GM12878 (cell line): ENCODE data around the gene FRMD3. TPM values are rescaled to one million over a fixed set of nuclear protein-coding genes. Genes with fewer than 3 reads are reported as not detected.

ENCODE experiments used
- ATAC-seq: fragments of 200-7000 bp; cut with Tn5 transposase; 3 replicates; pipeline ENCODE4 v1.9.1; 2020; ENCODE audit warnings: mild to moderate bottlenecking, moderate library complexity
- BruUV-seq: library from RNA; stranded (reverse); fragments of 400-500 nt; replicated peaks from 2 replicates; lab custom pipeline; 2021; lab: Mats Ljungman, UMichigan
- CTCF ChIA-PET: fragments of 300-600 bp; sonication (Branson Sonifier 250); formaldehyde crosslinking; extraction: SDS; loops from one replicate; lab custom pipeline; 2021; ENCODE audit warnings: inconsistent platforms; lab: Yijun Ruan, JAX
- POLR2A ChIA-PET: fragments of 350-600 bp; formaldehyde crosslinking; extraction: SDS; loops from one replicate; lab custom pipeline; 2021; ENCODE audit warnings: inconsistent platforms; lab: Charles Lee
- RAD21 ChIA-PET: fragments of 300-600 bp; sonication (Branson Sonifier 250); formaldehyde crosslinking; loops from one replicate; lab custom pipeline; 2023; ENCODE audit warnings: antibody characterized with exemption; ENCODE audit not compliant: unreplicated experiment; lab: Charles Lee
- SMC1A ChIA-PET: fragments of 300-600 bp; sonication (Branson Sonifier 250); formaldehyde crosslinking; loops from one replicate; lab custom pipeline; 2023; ENCODE audit not compliant: unreplicated experiment, uncharacterized antibody; lab: Charles Lee
- DNase-seq: peaks from one replicate; pipeline ENCODE4 v3.0.0-alpha.2; 2011; ENCODE audit warnings: low read depth, low spot score
- FAIRE-seq: peaks from 3 replicates; lab custom pipeline; 2011; peaks lifted over from hg19 to GRCh38; lab: Jason Lieb, UNC
- H2AFZ ChIP-seq: 2 replicates; pipeline ENCODE4 v1.6.0; 2011; ENCODE audit warnings: low read depth, low read length, control low read depth; ENCODE audit not compliant: control insufficient read depth
- H3K27ac ChIP-seq: 2 replicates; pipeline ENCODE4 v1.5.1; 2011; ENCODE audit warnings: control low read depth; ENCODE audit not compliant: control insufficient read depth, insufficient read depth
- H3K27me3 ChIP-seq, 2 experiments: replicated peaks in 1 of 2; 2 replicates each; pipeline versions ENCODE4 v1.6.0 to v1.6.1; 2011; ENCODE audit warnings: low read length in 1 of 2; ENCODE audit not compliant: control insufficient read depth in 2 of 2, insufficient read depth in 2 of 2
- H3K36me3 ChIP-seq, 2 experiments: 2 replicates each; pipeline ENCODE4 v1.5.1; 2011; ENCODE audit warnings: low read length in 1 of 2; ENCODE audit not compliant: control insufficient read depth in 2 of 2, insufficient read depth in 2 of 2
- H3K4me1 ChIP-seq: 2 replicates; pipeline ENCODE4 v1.6.1; 2011; ENCODE audit warnings: mild to moderate bottlenecking, low read length, moderate library complexity, mixed read lengths; ENCODE audit not compliant: control insufficient read depth, insufficient read depth
- H3K4me2 ChIP-seq: 2 replicates; pipeline ENCODE4 v1.6.0; 2011; ENCODE audit warnings: control low read depth; ENCODE audit not compliant: control insufficient read depth, insufficient read depth
- H3K4me3 ChIP-seq: fragments of 200-600 bp; sonication (generic); 2 replicates; pipeline ENCODE4 v1.5.1; 2016
- H3K79me2 ChIP-seq: 2 replicates; pipeline ENCODE4 v1.6.0; 2011; ENCODE audit warnings: low read length; ENCODE audit not compliant: control insufficient read depth, insufficient read depth
- H3K9ac ChIP-seq: 2 replicates; pipeline ENCODE4 v1.8.0; 2011; ENCODE audit warnings: low read length, control low read depth, mixed read lengths; ENCODE audit not compliant: control insufficient read depth, insufficient read depth
- H3K9me3 ChIP-seq: replicated peaks from 3 replicates; pipeline ENCODE4 v1.5.1; 2011; ENCODE audit warnings: mild to moderate bottlenecking, low read length; ENCODE audit not compliant: control insufficient read depth, insufficient read depth
- H4K20me1 ChIP-seq: 2 replicates; pipeline ENCODE4 v1.6.0; 2011; ENCODE audit not compliant: control insufficient read depth, insufficient read depth
- CREM ChIP-seq: IDR thresholded peaks from 2 replicates; pipeline ENCODE4 v1.6.1; 2014; ENCODE audit warnings: antibody characterized with exemption, low read depth
- ESRRA ChIP-seq: IDR thresholded peaks from 2 replicates; pipeline ENCODE4 v1.6.1; 2012; ENCODE audit warnings: mild to moderate bottlenecking, low read length, improper control_type of control experiment
- HDAC6 ChIP-seq: fragments of 200-600 bp; sonication (generic); IDR thresholded peaks from one replicate; pipeline ENCODE4 v1.8.0; 2017; ENCODE audit warnings: antibody characterized with exemption; ENCODE audit not compliant: unreplicated experiment
- IRF3 ChIP-seq: fragments of 450-650 bp; IDR thresholded peaks from 2 replicates; pipeline ENCODE4 v1.6.1; 2014; ENCODE audit warnings: mild to moderate bottlenecking
- KAT2A ChIP-seq: conservative IDR thresholded peaks from 2 replicates; pipeline ENCODE4 v1.6.1; 2011; ENCODE audit warnings: low read depth, low read length; ENCODE audit not compliant: control insufficient read depth
- MYB ChIP-seq: fragments of 150-350 bp; IDR thresholded peaks from 2 replicates; pipeline ENCODE4 v1.6.1; 2014; ENCODE audit warnings: mild to moderate bottlenecking, low read depth, low read length, borderline replicate concordance
- NR2F1 ChIP-seq: fragments of 450-650 bp; conservative IDR thresholded peaks from 2 replicates; pipeline ENCODE4 v1.6.1; 2017; ENCODE audit warnings: mild to moderate bottlenecking
- PBX3 ChIP-seq: IDR thresholded peaks from 2 replicates; pipeline ENCODE4 v1.6.1; 2011; ENCODE audit warnings: mild to moderate bottlenecking, low read depth, low read length, moderate library complexity; ENCODE audit not compliant: insufficient replicate concordance
- PRDM15 ChIP-seq: fragments of 450-650 bp; formaldehyde crosslinking; IDR thresholded peaks from 2 replicates; pipeline ENCODE4 v1.4.0; 2020; ENCODE audit warnings: mild to moderate bottlenecking, moderate library complexity
- RAD51 ChIP-seq: fragments of 450-650 bp; IDR thresholded peaks from 2 replicates; pipeline ENCODE4 v1.6.1; 2016; ENCODE audit warnings: moderate library complexity, mild to moderate bottlenecking, inconsistent platforms
- RB1 ChIP-seq: fragments of 450-650 bp; formaldehyde crosslinking; IDR thresholded peaks from 2 replicates; pipeline ENCODE4 v1.6.1; 2017; ENCODE audit warnings: mild to moderate bottlenecking, borderline replicate concordance
- USF1 ChIP-seq: IDR thresholded peaks from 2 replicates; pipeline ENCODE4 v1.6.1; 2011; ENCODE audit warnings: borderline replicate concordance, low read depth, mild to moderate bottlenecking, moderate library complexity, mixed read lengths, low read length; ENCODE audit not compliant: insufficient read depth; ENCODE audit errors: extremely low read length
- YY1 ChIP-seq: IDR thresholded peaks from 2 replicates; pipeline ENCODE4 v1.6.1; 2011; ENCODE audit warnings: low read depth, mild to moderate bottlenecking, low read length
- WGBS: methylation state at CpG from one replicate; pipeline ENCODE4 v1.1.6; 2016; ENCODE audit warnings: low lambda C conversion rate; ENCODE audit not compliant: insufficient replicate concordance, insufficient coverage; ENCODE audit errors: missing lambda C conversion rate; 5-methylcytosine and 5-hydroxymethylcytosine counted together
- in situ Hi-C: fragments of 300-500 bp; cut with MboI; formaldehyde crosslinking; loops from 9 replicates; pipeline ENCODE4 v1.14.3; 2018; ENCODE audit warnings: mixed read lengths
- intact Hi-C: fragments of 100-400 bp; cut with micrococcal nuclease; formaldehyde crosslinking; loops from one replicate; pipeline ENCODE4 v1.14.2; 2022; ENCODE audit not compliant: unreplicated experiment
- polyA plus RNA-seq, 11 experiments: library from polyadenylated mRNA; depleted of rRNA in 4 of 11; unstranded in 6 of 11; stranded (reverse) in 5 of 11; fragments of >200 nt; fragmentation: Nextera tagmentation in 4 of 11; fragmentation: Illumina TruSeq in 1 of 11; extraction: Ambion mirVana in 4 of 11; extraction: Trizol in 1 of 11; gene quantifications; 1 replicate in 1 of 11; 2 replicates in 10 of 11; pipeline versions ENCODE4 v1.2.1 to v1.2.3, GENCODE V29; 2011 to 2016; ENCODE audit warnings: inconsistent platforms in 2 of 11, missing spikeins in 2 of 11, low read depth in 1 of 11
- total RNA-seq, 4 experiments: library from RNA; depleted of rRNA in 3 of 4; stranded (reverse); fragments of >200 nt in 3 of 4; fragmentation: Illumina TruSeq in 1 of 4; extraction: Trizol in 1 of 4; gene quantifications; 2 replicates each; pipeline versions ENCODE4 v1.2.1 to v1.2.3, GENCODE V29; 2013 to 2021
- TF ChIP-seq, protein P1 (sequence below): IDR thresholded peaks from 2 replicates; pipeline ENCODE4 v1.6.1; 2012; ENCODE audit warnings: mild to moderate bottlenecking, low read depth, low read length

The FRMD3 gene
- total and polyA plus RNA-seq, 10 of the 15 experiments (the other 5 are each of a cell fraction or from before 2014, with no cell fraction given): 0.04 to 0.68 (median 0.21) TPM; not detected in 1

DNA sequence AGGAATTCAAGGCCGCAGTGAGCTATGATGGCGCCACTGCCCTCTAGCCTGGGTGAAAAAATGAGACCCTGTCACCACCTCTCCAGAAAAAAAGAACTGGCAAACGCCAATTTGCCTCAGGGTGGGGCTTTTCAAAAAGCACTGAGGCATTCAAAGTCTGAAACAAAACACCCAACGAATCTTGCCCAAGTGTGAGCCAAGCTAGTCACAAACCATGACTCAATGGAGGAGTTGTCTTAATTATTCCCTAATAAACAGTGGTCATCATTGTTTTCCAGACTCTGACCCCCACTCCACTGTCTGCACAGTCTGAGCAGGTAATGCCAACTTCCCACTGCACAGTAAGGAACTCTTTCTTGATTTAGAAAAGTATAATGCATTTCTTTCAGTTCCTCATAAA lies 16.8 kb downstream of the FRMD3 start:
- no peak overlapping the region for H3K27ac ChIP-seq
- no peak overlapping the region for H3K9ac ChIP-seq
- H3K4me2 ChIP-seq: no peak overlapping the region
- ChIA-PET SMC1A (no interaction called here), RAD21 (interaction anchor here (2.0 kb wide), 1 partner anchor 23 kb away, joined by 5 read pairs; no protein-coding TSS in a partner anchor), CTCF (interaction anchor here (1.6 kb wide), 1 partner anchor 15 kb away, joined by 4 read pairs; no protein-coding TSS in a partner anchor), POLR2A (no interaction called here)
- no peak for DNase-seq
- no peaks in the 10 kb centered on the region for H3K4me1 ChIP-seq
- no peaks in the 10 kb centered on the region for H3K9me3 ChIP-seq
- intact Hi-C loops (no loop called here), in situ Hi-C loops (no loop called here)
- no peaks in the 10 kb centered on the region for H3K36me3 ChIP-seq
- ATAC-seq: no peak
- H4K20me1 ChIP-seq: no peaks in the 10 kb centered on the region
- H3K27me3 ChIP-seq: no peaks in the 10 kb centered on the region
- no peaks in the 10 kb centered on the region for H3K79me2 ChIP-seq
- WGBS: 33% methylated on average over 4 of the region's 4 CpGs
- BruUV-seq: no TSS peak
- no peak overlapping the region for H3K4me3 ChIP-seq
- no peak overlapping the region for H2AFZ ChIP-seq
- FAIRE-seq: no peak
- no peak for TF ChIP-seq IRF3
- TF ChIP-seq YY1: no peak
- TF ChIP-seq HDAC6: no peak
- no peak for TF ChIP-seq RB1
- no peak for TF ChIP-seq NR2F1
- TF ChIP-seq MYB: no peak
- TF ChIP-seq, protein P1, sequence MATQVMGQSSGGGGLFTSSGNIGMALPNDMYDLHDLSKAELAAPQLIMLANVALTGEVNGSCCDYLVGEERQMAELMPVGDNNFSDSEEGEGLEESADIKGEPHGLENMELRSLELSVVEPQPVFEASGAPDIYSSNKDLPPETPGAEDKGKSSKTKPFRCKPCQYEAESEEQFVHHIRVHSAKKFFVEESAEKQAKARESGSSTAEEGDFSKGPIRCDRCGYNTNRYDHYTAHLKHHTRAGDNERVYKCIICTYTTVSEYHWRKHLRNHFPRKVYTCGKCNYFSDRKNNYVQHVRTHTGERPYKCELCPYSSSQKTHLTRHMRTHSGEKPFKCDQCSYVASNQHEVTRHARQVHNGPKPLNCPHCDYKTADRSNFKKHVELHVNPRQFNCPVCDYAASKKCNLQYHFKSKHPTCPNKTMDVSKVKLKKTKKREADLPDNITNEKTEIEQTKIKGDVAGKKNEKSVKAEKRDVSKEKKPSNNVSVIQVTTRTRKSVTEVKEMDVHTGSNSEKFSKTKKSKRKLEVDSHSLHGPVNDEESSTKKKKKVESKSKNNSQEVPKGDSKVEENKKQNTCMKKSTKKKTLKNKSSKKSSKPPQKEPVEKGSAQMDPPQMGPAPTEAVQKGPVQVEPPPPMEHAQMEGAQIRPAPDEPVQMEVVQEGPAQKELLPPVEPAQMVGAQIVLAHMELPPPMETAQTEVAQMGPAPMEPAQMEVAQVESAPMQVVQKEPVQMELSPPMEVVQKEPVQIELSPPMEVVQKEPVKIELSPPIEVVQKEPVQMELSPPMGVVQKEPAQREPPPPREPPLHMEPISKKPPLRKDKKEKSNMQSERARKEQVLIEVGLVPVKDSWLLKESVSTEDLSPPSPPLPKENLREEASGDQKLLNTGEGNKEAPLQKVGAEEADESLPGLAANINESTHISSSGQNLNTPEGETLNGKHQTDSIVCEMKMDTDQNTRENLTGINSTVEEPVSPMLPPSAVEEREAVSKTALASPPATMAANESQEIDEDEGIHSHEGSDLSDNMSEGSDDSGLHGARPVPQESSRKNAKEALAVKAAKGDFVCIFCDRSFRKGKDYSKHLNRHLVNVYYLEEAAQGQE: no peak
- no peak for TF ChIP-seq USF1
- no peak for TF ChIP-seq ESRRA
- no peak for TF ChIP-seq PBX3
- no peak for TF ChIP-seq CREM
- no peak for TF ChIP-seq PRDM15 (CRISPR knock-in tag)
- TF ChIP-seq KAT2A: no peak
- no peak for TF ChIP-seq RAD51
